GM21381 (cell line): ENCODE measurements around the gene CISD3.

Experiments
- ATAC-seq: cut with Tn5 transposase; IDR thresholded peaks from one replicate; pipeline ENCODE4 v1.9.1; 2021; ENCODE audit warnings: mild to moderate bottlenecking, moderate library complexity; ENCODE audit not compliant: unreplicated experiment

Gene CISD3

GRCh38 chr17:38742411-38743308 is 12.5 kb downstream of the CISD3 start:
- no peak for ATAC-seq

- no peak for ATAC-seq
These were observed 13.5 kb downstream of the CISD3 start for GRCh38 chr17:38743556-38744171.

- no peak for ATAC-seq
These were observed 15.4 kb downstream of the CISD3 start for GRCh38 chr17:38745545-38745944.

GRCh38 chr17:38746004-38746848 is 16.1 kb downstream of the CISD3 start:
- no peak for ATAC-seq

- no peak for ATAC-seq
These were observed 16.8 kb downstream of the CISD3 start for GRCh38 chr17:38746849-38747462.

- ATAC-seq = no peak
These were observed 17.5 kb downstream of the CISD3 start for GRCh38 chr17:38747463-38748148.

- ATAC-seq = no peak
These were observed 18.2 kb downstream of the CISD3 start, which contains the start of gene PCGF2 for GRCh38 chr17:38748149-38748891. PCGF2 (minus strand) TSS chr17:38748336; CDS start chr17:38740402, 7,934 bp downstream.

- ATAC-seq = no peak
These were observed 18.7 kb downstream of the CISD3 start for GRCh38 chr17:38748892-38749222.

GRCh38 chr17:38749223-38750043 is 19.3 kb downstream of the CISD3 start:
- ATAC-seq = no peak

GRCh38 chr17:38750044-38750311 is 19.8 kb downstream of the CISD3 start:
- no peak for ATAC-seq

GRCh38 chr17:38750312-38751121 is 20.4 kb downstream of the CISD3 start:
- no peak for ATAC-seq

GRCh38 chr17:38751144-38751807 is 21.1 kb downstream of the CISD3 start:
- ATAC-seq = no peak

GRCh38 chr17:38751808-38752307 is 21.7 kb downstream of the CISD3 start:
- peak; percentile 29 for ATAC-seq

GRCh38 chr17:38752308-38753070 is 22.3 kb downstream of the CISD3 start, which contains the start of gene PSMB3:
PSMB3 (plus strand) TSS chr17:38752741; CDS start chr17:38752827, 86 bp downstream.
- ATAC-seq = peak; percentile 82

GRCh38 chr17:38753071-38753506 is 22.9 kb downstream of the CISD3 start:
- no peak for ATAC-seq

- no peak for ATAC-seq
These were observed 31.5 kb downstream of the CISD3 start for GRCh38 chr17:38761612-38762011.

- no peak for ATAC-seq
These were observed 32.1 kb downstream of the CISD3 start for GRCh38 chr17:38762231-38762630.
